HCT116 (cell line): ENCODE results near the gene UCN3. TPM values are rescaled to one million over a fixed set of nuclear protein-coding genes. Genes with fewer than 3 reads are reported as not detected.

Source experiments
- ATAC-seq: fragments of 200-7000 bp; cut with Tn5 transposase; 2 replicates; pipeline ENCODE4 v1.9.1; 2020; ENCODE audit warnings: mild to moderate bottlenecking, moderate library complexity
- BruUV-seq: library from RNA; stranded (reverse); fragments of 400-500 nt; replicated peaks from 2 replicates; lab custom pipeline; 2021; lab: Mats Ljungman, UMichigan
- CTCF ChIA-PET: fragments of 300-600 bp; sonication (Branson Sonifier 250); formaldehyde crosslinking; loops from one replicate; lab custom pipeline; 2021; ENCODE audit warnings: antibody characterized with exemption; lab: Charles Lee
- POLR2A ChIA-PET: fragments of 300-600, 350-600 bp; sonication (Branson Sonifier 250); formaldehyde crosslinking; loops from one replicate; lab custom pipeline; 2021; ENCODE audit warnings: antibody characterized with exemption; lab: Charles Lee
- RAD21 ChIA-PET, 2 experiments: fragments of 300-600 bp; sonication (Branson Sonifier 250); formaldehyde crosslinking; loops; one replicate each; lab custom pipeline; 2023; ENCODE audit warnings: low total read pairs in 2 of 2; ENCODE audit not compliant: uncharacterized antibody in 2 of 2, unreplicated experiment in 2 of 2, low non-redundant PET in 1 of 2; lab: Charles Lee
- DNase-seq: peaks from one replicate; pipeline ENCODE4 v3.0.0-alpha.2; 2010; ENCODE audit warnings: low read depth, low spot score
- H2AFZ ChIP-seq: fragments of 200-600 bp; shearing (Covaris generic), sonication (generic); 2 replicates; pipeline ENCODE4 v1.6.1; 2017; ENCODE audit warnings: low read depth, mixed run types, mixed read lengths, antibody characterized with exemption, low read length; ENCODE audit not compliant: poor library complexity, severe bottlenecking
- H3K27ac ChIP-seq: 2 replicates; pipeline ENCODE4 v1.5.1; 2012; ENCODE audit warnings: low read depth, low read length
- H3K27me3 ChIP-seq: fragments of 200-600 bp; sonication (generic); 2 replicates; pipeline ENCODE4 v1.6.1; 2016; ENCODE audit warnings: mixed run types, low read length, mixed read lengths; ENCODE audit not compliant: insufficient read depth
- H3K36me3 ChIP-seq, 2 experiments: fragments of 200-500 bp in 1 of 2; fragments of 200-600 bp in 1 of 2; sonication (Bioruptor generic) in 1 of 2; sonication (generic) in 1 of 2; 2 replicates each; pipeline versions ENCODE4 v1.5.1 to v1.6.1; 2014 to 2016; ENCODE audit warnings: low read length in 2 of 2, inconsistent platforms in 1 of 2, mixed read lengths in 1 of 2, mixed run types in 1 of 2; ENCODE audit not compliant: insufficient read depth in 2 of 2, control insufficient read depth in 1 of 2
- H3K4me1 ChIP-seq, 2 experiments: fragments of 200-600 bp in 1 of 2; sonication (generic) in 1 of 2; 2 replicates each; pipeline versions ENCODE4 v1.5.1 to v1.6.1; 2012 to 2017; ENCODE audit warnings: low read length in 2 of 2, inconsistent platforms in 1 of 2, mild to moderate bottlenecking in 1 of 2, mixed read lengths in 1 of 2, mixed run types in 1 of 2, moderate library complexity in 1 of 2; ENCODE audit not compliant: insufficient read depth in 2 of 2, control insufficient read depth in 1 of 2
- H3K4me2 ChIP-seq: fragments of 200-600 bp; sonication (generic); 2 replicates; pipeline ENCODE4 v1.6.1; 2017; ENCODE audit warnings: mixed run types, low read length, mixed read lengths
- H3K4me3 ChIP-seq, 2 experiments: fragments of 200-600 bp in 1 of 2; sonication (generic) in 1 of 2; replicated peaks in 1 of 2; 2 replicates each; pipeline ENCODE4 v1.5.1; 2011 to 2016; ENCODE audit warnings: low read length in 2 of 2, control low read depth in 1 of 2, low read depth in 1 of 2, mild to moderate bottlenecking in 1 of 2, mixed read lengths in 1 of 2, mixed run types in 1 of 2
- H3K79me2 ChIP-seq: fragments of 200-600 bp; sonication (generic); 2 replicates; pipeline ENCODE4 v1.6.1; 2017; ENCODE audit warnings: mild to moderate bottlenecking, mixed run types, low read length, moderate library complexity, mixed read lengths; ENCODE audit not compliant: insufficient read depth
- H3K9ac ChIP-seq: fragments of 200-600 bp; sonication (generic); 2 replicates; pipeline ENCODE4 v1.6.1; 2016; ENCODE audit warnings: low read length, mixed read lengths
- H3K9me2 ChIP-seq: fragments of 200-600 bp; sonication (generic), shearing (Covaris generic); 2 replicates; pipeline ENCODE4 v1.6.1; 2017; ENCODE audit warnings: mixed run types, mild to moderate bottlenecking, moderate library complexity; ENCODE audit not compliant: insufficient read depth
- H3K9me3 ChIP-seq, 2 experiments: fragments of 200-500 bp in 1 of 2; fragments of 200-600 bp in 1 of 2; sonication (Bioruptor generic) in 1 of 2; sonication (generic) in 1 of 2; 2 replicates each; pipeline ENCODE4 v1.6.1; 2014 to 2017; ENCODE audit warnings: low read length in 2 of 2, mixed read lengths in 2 of 2, inconsistent platforms in 1 of 2, low read depth in 1 of 2, mild to moderate bottlenecking in 1 of 2, mixed run types in 1 of 2, moderate library complexity in 1 of 2; ENCODE audit not compliant: control insufficient read depth in 1 of 2, insufficient read depth in 1 of 2
- H4K20me1 ChIP-seq: fragments of 200-600 bp; sonication (generic), shearing (Covaris generic); 2 replicates; pipeline ENCODE4 v1.6.1; 2017; ENCODE audit warnings: mixed run types, mild to moderate bottlenecking, moderate library complexity; ENCODE audit not compliant: insufficient read depth
- ATF3 ChIP-seq: IDR thresholded peaks from 2 replicates; pipeline ENCODE4 v1.6.1; 2012
- CBX3 ChIP-seq: IDR thresholded peaks from 2 replicates; pipeline ENCODE4 v1.6.1; 2012; ENCODE audit warnings: low read depth
- CEBPB ChIP-seq: IDR thresholded peaks from 2 replicates; pipeline ENCODE4 v1.6.1; 2012; ENCODE audit warnings: low read depth
- CTCF ChIP-seq, 3 experiments: fragments of 200-600 bp in 1 of 3; sonication (generic) in 1 of 3; IDR thresholded peaks in 2 of 3; conservative IDR thresholded peaks in 1 of 3; 2 replicates each; pipeline ENCODE4 v1.5.1; 2012 to 2017; ENCODE audit warnings: low read depth in 2 of 3, low read length in 2 of 3, antibody characterized with exemption in 1 of 3, borderline replicate concordance in 1 of 3, control low read depth in 1 of 3, mild to moderate bottlenecking in 1 of 3, mixed read lengths in 1 of 3, mixed run types in 1 of 3, moderate library complexity in 1 of 3; ENCODE audit not compliant: insufficient read depth in 1 of 3
- EGR1 ChIP-seq: IDR thresholded peaks from 2 replicates; pipeline ENCODE4 v1.6.1; 2012; ENCODE audit warnings: low read depth
- ELF1 ChIP-seq: IDR thresholded peaks from 2 replicates; pipeline ENCODE4 v1.6.1; 2012; ENCODE audit warnings: low read depth, borderline replicate concordance
- EZH2 ChIP-seq: fragments of 200-600 bp; sonication (generic); IDR thresholded peaks from 2 replicates; pipeline ENCODE4 v1.6.1; 2017; ENCODE audit warnings: antibody characterized with exemption, mixed run types
- FOSL1 ChIP-seq: IDR thresholded peaks from 2 replicates; pipeline ENCODE4 v1.6.1; 2012; ENCODE audit warnings: low read depth
- MAX ChIP-seq: IDR thresholded peaks from 2 replicates; pipeline ENCODE4 v1.6.1; 2012
- POLR2A ChIP-seq: IDR thresholded peaks from 2 replicates; pipeline ENCODE4 v1.7.0; 2011; ENCODE audit warnings: borderline replicate concordance; ENCODE audit not compliant: insufficient read depth, insufficient read length; ENCODE audit errors: extremely low read depth
- POLR2AphosphoS5 ChIP-seq: IDR thresholded peaks from 2 replicates; pipeline ENCODE4 v1.6.1; 2011; ENCODE audit warnings: mild to moderate bottlenecking, low read depth, low read length, moderate library complexity
- REST ChIP-seq: IDR thresholded peaks from 2 replicates; pipeline ENCODE4 v1.6.1; 2012; ENCODE audit warnings: low read depth
- SP1 ChIP-seq: IDR thresholded peaks from 2 replicates; pipeline ENCODE4 v1.6.1; 2012; ENCODE audit warnings: low read depth
- SRF ChIP-seq: IDR thresholded peaks from 2 replicates; pipeline ENCODE4 v1.6.1; 2012; ENCODE audit warnings: low read depth
- TCF7L2 ChIP-seq: IDR thresholded peaks from 2 replicates; pipeline ENCODE4 v1.7.0; 2011; ENCODE audit warnings: borderline replicate concordance, inconsistent platforms; ENCODE audit not compliant: insufficient read depth, insufficient read length; ENCODE audit errors: extremely low read depth
- ZBTB33 ChIP-seq: IDR thresholded peaks from 2 replicates; pipeline ENCODE4 v1.6.1; 2011; ENCODE audit warnings: mild to moderate bottlenecking, low read length, moderate library complexity; ENCODE audit not compliant: insufficient replicate concordance; ENCODE audit errors: extremely low read depth
- ZFX ChIP-seq: fragments of 450-650 bp; IDR thresholded peaks from 2 replicates; pipeline ENCODE4 v1.6.1; 2017
- ZNF274 ChIP-seq: fragments of 200-500 bp; sonication (Bioruptor generic); IDR thresholded peaks from 2 replicates; pipeline ENCODE4 v1.6.1; 2014; ENCODE audit warnings: mild to moderate bottlenecking, low read depth, low read length, inconsistent platforms
- intact Hi-C: fragments of 100-400 bp; cut with micrococcal nuclease; formaldehyde crosslinking; loops from 2 replicates; pipeline ENCODE4 v1.10.0; 2022
- total RNA-seq: library from RNA; stranded (reverse); gene quantifications from one replicate; pipeline ENCODE4 v1.2.1, GENCODE V29; 2021; ENCODE audit not compliant: unreplicated experiment

The UCN3 gene
- total RNA-seq, 1 experiment from 2014 or later = not detected

GRCh38 chr10:5393529-5393928, 28.8 kb downstream of the UCN3 start (continued):
- TF ChIP-seq REST (no peak), ELF1 (no peak), MAX (no peak)

- Histone ChIP-seq H3K4me1 (no peaks in the 10 kb centered on the region), H3K4me3 (no peak overlapping the region), H3K9me3 (peaks cover 4 to 14% of the 10 kb centered on the region in 2 experiments; a peak in 3 of 4 replicates), H3K79me2 (no peaks in the 10 kb centered on the region), H3K36me3 (no peaks in the 10 kb centered on the region), H3K27ac (no peak overlapping the region), H3K9me2 (no peaks in the 10 kb centered on the region), H3K4me2 (no peak overlapping the region), H3K27me3 (no peaks in the 10 kb centered on the region), H4K20me1 (no peaks in the 10 kb centered on the region), H2AFZ (no peak overlapping the region), H3K9ac (no peak overlapping the region)
- RAD21 ChIA-PET = no interaction called here
- CTCF ChIA-PET = no interaction called here
- ATAC-seq (no peak), DNase-seq (no peak)
- no TSS peak for BruUV-seq
- POLR2A ChIA-PET = no interaction called here
- intact Hi-C loops = no loop called here
- TF ChIP-seq CBX3 = no peak
- no peak for TF ChIP-seq ZBTB33
- TF ChIP-seq MAX = no peak
- TF ChIP-seq ZNF274 = no peak
- no peak for TF ChIP-seq CTCF (IDR thresholded peaks at IDR 0.05 in 2 of 3, conservative IDR thresholded peaks at IDR 0.05 in 1 of 3; ENCODE audit: borderline replicate concordance in 1 of 3, insufficient read depth in 1 of 3, low read depth in 2 of 3, low read length in 2 of 3)
- TF ChIP-seq POLR2AphosphoS5 = no peak
- no peak for TF ChIP-seq POLR2A
- no peak for TF ChIP-seq TCF7L2
- no peak for TF ChIP-seq ZFX
- TF ChIP-seq FOSL1 = no peak
- no peak for TF ChIP-seq ATF3
- no peak for TF ChIP-seq EGR1
- no peak for TF ChIP-seq CEBPB
- TF ChIP-seq SRF = no peak
- TF ChIP-seq EZH2 = no peak
- TF ChIP-seq SP1 = no peak
These were observed 30.4 kb downstream of the UCN3 start for GRCh38 chr10:5395168-5395567.
